ENCODE data around the gene ZNF212. TPM values are rescaled to one million over a fixed set of nuclear protein-coding genes. Genes with fewer than 3 reads are reported as not detected.
A peak's percentile ranks its signal among the peaks of the same experiment; 100 is the strongest.
"Not testable (repeated sequence)": the region's sequence is repeated elsewhere in the genome, so short reads cannot be mapped to it uniquely, and the experiment has no call there.

The ZNF212 gene
- total and polyA plus RNA-seq, 4 experiments from 2014 or later = 4.5 to 24.0 (median 15.4) TPM

GRCh38 chr7:149251518-149251917, 12.1 kb downstream of the ZNF212 start:
- CTCF ChIA-PET (ENCODE audit: partially characterized antibody) = interaction anchor here (2.7 kb wide), 1 partner anchor 10 kb away, joined by 15 read pairs; the partner anchor contains the start of gene ZNF783
- H3K27me3 ChIP-seq (ENCODE audit: insufficient read depth, low read length); H3K27ac ChIP-seq (ENCODE audit: low read depth, low read length); DNase-seq; H3K4me3 Mint-ChIP-seq; H3K27me3 Mint-ChIP-seq; H3K4me3 ChIP-seq (ENCODE audit: low read length in 2 of 2); intact Hi-C loops (cut with micrococcal nuclease); H3K9me3 ChIP-seq (ENCODE audit: control insufficient read depth in 1 of 2, low read length in 2 of 2); H3K4me1 ChIP-seq (ENCODE audit: insufficient read depth, low read length); H3K9me3 Mint-ChIP-seq; H3K27ac Mint-ChIP-seq: not testable (repeated sequence)
- POLR2A ChIA-PET (ENCODE audit: partially characterized antibody) = interaction anchor here (2.2 kb wide), 1 partner anchor 10 kb away, joined by 8 read pairs; the partner anchor contains the start of gene ZNF783
- H3K4me1 Mint-ChIP-seq = peaks cover 9 to 15% (median 12%) of the 10 kb centered on the region in 4 donors
- peaks cover 16 to 51% of the 10 kb centered on the region in 2 donors for H3K36me3 Mint-ChIP-seq
- peaks cover 38% of the 10 kb centered on the region for H3K36me3 ChIP-seq (ENCODE audit: insufficient read depth, low read length)

GRCh38 chr7:149252378-149252777, 12.9 kb downstream of the ZNF212 start:
- peaks cover 16 to 51% of the 10 kb centered on the region in 2 donors for H3K36me3 Mint-ChIP-seq

GRCh38 chr7:149253665-149254064, 14.2 kb downstream of the ZNF212 start:
- H3K36me3 ChIP-seq (ENCODE audit: insufficient read depth, low read length) = peaks cover 38% of the 10 kb centered on the region
- peaks cover 16 to 42% of the 10 kb centered on the region in 2 donors for H3K36me3 Mint-ChIP-seq
- H3K4me1 ChIP-seq (ENCODE audit: insufficient read depth, low read length) = peaks cover 2% of the 10 kb centered on the region
- H3K9me3 ChIP-seq (ENCODE audit: control insufficient read depth in 1 of 2, low read length in 2 of 2) = no peaks in the 10 kb centered on the region
- DNase-seq = no peak
- H3K4me3 Mint-ChIP-seq = no peak overlapping the region
- ChIA-PET CTCF (ENCODE audit: partially characterized antibody) (interaction anchor here (2.7 kb wide), 1 partner anchor 8 kb away, joined by 15 read pairs; the partner anchor contains the start of gene ZNF783), POLR2A (ENCODE audit: partially characterized antibody) (interaction anchor here (2.2 kb wide), 1 partner anchor 8 kb away, joined by 8 read pairs; the partner anchor contains the start of gene ZNF783)
- H3K9me3 Mint-ChIP-seq = no peaks in the 10 kb centered on the region
- H3K27me3 ChIP-seq (ENCODE audit: insufficient read depth, low read length) = no peaks in the 10 kb centered on the region
- H3K4me1 Mint-ChIP-seq = peaks cover under 1 to 3% (median 2%) of the 10 kb centered on the region in 4 donors
- no peaks in the 10 kb centered on the region for H3K27me3 Mint-ChIP-seq
- no peak overlapping the region for H3K27ac Mint-ChIP-seq
- H3K27ac ChIP-seq (ENCODE audit: low read depth, low read length) = no peak overlapping the region
- intact Hi-C loops (cut with micrococcal nuclease) = no loop called here
- no peak overlapping the region for H3K4me3 ChIP-seq (ENCODE audit: low read length in 2 of 2)

More at GRCh38 chr7:149252378-149252777, 12.9 kb downstream of the ZNF212 start:
- peaks cover 38% of the 10 kb centered on the region for H3K36me3 ChIP-seq (ENCODE audit: insufficient read depth, low read length)
- no peak overlapping the region for H3K27ac ChIP-seq (ENCODE audit: low read depth, low read length)
- no peaks in the 10 kb centered on the region for H3K9me3 Mint-ChIP-seq
- no peaks in the 10 kb centered on the region for H3K27me3 Mint-ChIP-seq
- intact Hi-C loops (cut with micrococcal nuclease) = no loop called here
- ChIA-PET POLR2A (ENCODE audit: partially characterized antibody) (interaction anchor here (2.2 kb wide), 1 partner anchor 9 kb away, joined by 8 read pairs; the partner anchor contains the start of gene ZNF783), CTCF (ENCODE audit: partially characterized antibody) (interaction anchor here (0.8 to 2.7 kb wide), 2 partner anchors 9 to 32 kb away, joined by 4 to 15 read pairs; partner anchors contain the start of gene ZNF783)
- no peaks in the 10 kb centered on the region for H3K9me3 ChIP-seq (ENCODE audit: control insufficient read depth in 1 of 2, low read length in 2 of 2)
- peak overlapping the region in 1 of 7 donors; percentile 29 for H3K27ac Mint-ChIP-seq
- peaks cover 9 to 15% (median 12%) of the 10 kb centered on the region in 4 donors for H3K4me1 Mint-ChIP-seq
- H3K4me3 Mint-ChIP-seq = no peak overlapping the region
- no peaks in the 10 kb centered on the region for H3K27me3 ChIP-seq (ENCODE audit: insufficient read depth, low read length)
- no peak for DNase-seq
- no peak overlapping the region for H3K4me3 ChIP-seq (ENCODE audit: low read length in 2 of 2)
- peaks cover 4% of the 10 kb centered on the region for H3K4me1 ChIP-seq (ENCODE audit: insufficient read depth, low read length)

GRCh38 chr7:149254181-149254858, 14.9 kb downstream of the ZNF212 start:
- Histone ChIP-seq H3K4me1 (ENCODE audit: insufficient read depth, low read length) (no peaks in the 10 kb centered on the region), H3K4me3 (ENCODE audit: low read length in 2 of 2) (no peak overlapping the region), H3K36me3 (ENCODE audit: insufficient read depth, low read length) (peaks cover 38% of the 10 kb centered on the region), H3K27me3 (ENCODE audit: insufficient read depth, low read length) (no peaks in the 10 kb centered on the region), H3K9me3 (ENCODE audit: control insufficient read depth in 1 of 2, low read length in 2 of 2) (no peaks in the 10 kb centered on the region), H3K27ac (ENCODE audit: low read depth, low read length) (no peak overlapping the region)
- H3K9me3 Mint-ChIP-seq = no peaks in the 10 kb centered on the region
- intact Hi-C loops (cut with micrococcal nuclease) = no loop called here
- POLR2A ChIA-PET (ENCODE audit: partially characterized antibody) = no interaction called here
- H3K4me3 Mint-ChIP-seq = no peak overlapping the region
- H3K36me3 Mint-ChIP-seq = peaks cover 16 to 41% of the 10 kb centered on the region in 2 donors
- H3K27ac Mint-ChIP-seq = no peak overlapping the region
- no peaks in the 10 kb centered on the region for H3K4me1 Mint-ChIP-seq
- CTCF ChIA-PET (ENCODE audit: partially characterized antibody) = no interaction called here
- no peak for DNase-seq
- no peaks in the 10 kb centered on the region for H3K27me3 Mint-ChIP-seq

GRCh38 chr7:149255174-149255573, 15.7 kb downstream of the ZNF212 start:
- DNase-seq = no peak
- H3K4me1 Mint-ChIP-seq = no peaks in the 10 kb centered on the region
- no peak overlapping the region for H3K27ac Mint-ChIP-seq
- no peaks in the 10 kb centered on the region for H3K4me1 ChIP-seq (ENCODE audit: insufficient read depth, low read length)
- intact Hi-C loops (cut with micrococcal nuclease) = no loop called here
- no peaks in the 10 kb centered on the region for H3K9me3 ChIP-seq (ENCODE audit: control insufficient read depth in 1 of 2, low read length in 2 of 2)
- ChIA-PET CTCF (ENCODE audit: partially characterized antibody) (no interaction called here), POLR2A (ENCODE audit: partially characterized antibody) (no interaction called here)
- H3K4me3 ChIP-seq (ENCODE audit: low read length in 2 of 2) = no peak overlapping the region
- no peaks in the 10 kb centered on the region for H3K9me3 Mint-ChIP-seq
- no peak overlapping the region for H3K27ac ChIP-seq (ENCODE audit: low read depth, low read length)
- peaks cover 16 to 40% of the 10 kb centered on the region in 2 donors for H3K36me3 Mint-ChIP-seq
- H3K27me3 Mint-ChIP-seq = no peaks in the 10 kb centered on the region
- no peak overlapping the region for H3K4me3 Mint-ChIP-seq
- no peaks in the 10 kb centered on the region for H3K27me3 ChIP-seq (ENCODE audit: insufficient read depth, low read length)
- H3K36me3 ChIP-seq (ENCODE audit: insufficient read depth, low read length) = peaks cover 38% of the 10 kb centered on the region

- peaks cover 11 to 33% of the 10 kb centered on the region in 2 donors for H3K36me3 Mint-ChIP-seq
Measured at GRCh38 chr7:149256568-149256967, 17.1 kb downstream of the ZNF212 start.

GRCh38 chr7:149257146-149257545, 17.7 kb downstream of the ZNF212 start:
- H3K27ac Mint-ChIP-seq = peak overlapping the region in 3 of 7 donors; percentile 5 to 12 (median 12)

More at GRCh38 chr7:149256568-149256967, 17.1 kb downstream of the ZNF212 start:
- Mint-ChIP-seq H3K4me1 (peaks cover 2 to 11% (median 7%) of the 10 kb centered on the region in 4 donors), H3K9me3 (no peaks in the 10 kb centered on the region), H3K27ac (no peak overlapping the region), H3K27me3 (no peaks in the 10 kb centered on the region), H3K4me3 (no peak overlapping the region)
- POLR2A ChIA-PET (ENCODE audit: partially characterized antibody) = no interaction called here
- Histone ChIP-seq H3K27ac (ENCODE audit: low read depth, low read length) (no peak overlapping the region), H3K4me3 (ENCODE audit: low read length in 2 of 2) (no peak overlapping the region), H3K36me3 (ENCODE audit: insufficient read depth, low read length) (peaks cover 30% of the 10 kb centered on the region), H3K9me3 (ENCODE audit: control insufficient read depth in 1 of 2, low read length in 2 of 2) (no peaks in the 10 kb centered on the region), H3K27me3 (ENCODE audit: insufficient read depth, low read length) (no peaks in the 10 kb centered on the region), H3K4me1 (ENCODE audit: insufficient read depth, low read length) (peaks cover 6% of the 10 kb centered on the region)
- CTCF ChIA-PET (ENCODE audit: partially characterized antibody) = no interaction called here
- intact Hi-C loops (cut with micrococcal nuclease) = no loop called here
- DNase-seq = no peak

More at GRCh38 chr7:149257146-149257545, 17.7 kb downstream of the ZNF212 start:
- Mint-ChIP-seq H3K4me3 (no peak overlapping the region), H3K36me3 (peaks cover 7 to 29% of the 10 kb centered on the region in 2 donors), H3K27me3 (no peaks in the 10 kb centered on the region), H3K4me1 (peaks cover 2 to 13% (median 8%) of the 10 kb centered on the region in 4 donors), H3K9me3 (no peaks in the 10 kb centered on the region)
- Histone ChIP-seq H3K4me3 (ENCODE audit: low read length in 2 of 2) (no peak overlapping the region), H3K4me1 (ENCODE audit: insufficient read depth, low read length) (peaks cover 6% of the 10 kb centered on the region), H3K9me3 (ENCODE audit: control insufficient read depth in 1 of 2, low read length in 2 of 2) (no peaks in the 10 kb centered on the region), H3K27ac (ENCODE audit: low read depth, low read length) (no peak overlapping the region), H3K27me3 (ENCODE audit: insufficient read depth, low read length) (no peaks in the 10 kb centered on the region), H3K36me3 (ENCODE audit: insufficient read depth, low read length) (peaks cover 24% of the 10 kb centered on the region)
- no peak for DNase-seq
- ChIA-PET POLR2A (ENCODE audit: partially characterized antibody) (no interaction called here), CTCF (ENCODE audit: partially characterized antibody) (no interaction called here)
- intact Hi-C loops (cut with micrococcal nuclease) = no loop called here

Data from CD4-positive, alpha-beta memory T cell (primary cell).